ENCODE results near the gene DHRS9.

DHRS9 gene

GRCh38 chr2:169080250-169081069 lies 11.1 kb downstream of the DHRS9 start:
- DNase-seq = no peak
- H3K27ac Mint-ChIP-seq = no peak overlapping the region
- no peak for TF ChIP-seq CTCF (IDR thresholded peaks at IDR 0.05)
- no peaks in the 10 kb centered on the region for H3K36me3 Mint-ChIP-seq (ENCODE audit: low read depth)
- peaks cover 3% of the 10 kb centered on the region for H3K27me3 Mint-ChIP-seq (ENCODE audit: low read depth, poor library complexity)
- no peaks in the 10 kb centered on the region for H3K4me1 Mint-ChIP-seq
- H3K4me3 Mint-ChIP-seq = no peak overlapping the region
- peaks cover 2% of the 10 kb centered on the region for H3K9me3 Mint-ChIP-seq

- H3K4me1 Mint-ChIP-seq = no peaks in the 10 kb centered on the region
- DNase-seq = no peak
- no peak overlapping the region for H3K4me3 Mint-ChIP-seq
- no peaks in the 10 kb centered on the region for H3K36me3 Mint-ChIP-seq (ENCODE audit: low read depth)
- H3K27me3 Mint-ChIP-seq (ENCODE audit: low read depth, poor library complexity) = peaks cover 3% of the 10 kb centered on the region
- TF ChIP-seq CTCF (IDR thresholded peaks at IDR 0.05) = no peak
- peaks cover 8% of the 10 kb centered on the region for H3K9me3 Mint-ChIP-seq
- no peak overlapping the region for H3K27ac Mint-ChIP-seq
These were observed 12.2 kb downstream of the DHRS9 start for GRCh38 chr2:169081551-169081950.

GRCh38 chr2:169082995-169083394 lies 13.6 kb downstream of the DHRS9 start:
- peak overlapping the region; percentile 30 for H3K27ac Mint-ChIP-seq
- H3K9me3 Mint-ChIP-seq = peaks cover 8% of the 10 kb centered on the region
- DNase-seq = no peak
- H3K4me3 Mint-ChIP-seq = no peak overlapping the region
- no peak for TF ChIP-seq CTCF (IDR thresholded peaks at IDR 0.05)
- H3K36me3 Mint-ChIP-seq (ENCODE audit: low read depth) = no peaks in the 10 kb centered on the region
- no peaks in the 10 kb centered on the region for H3K4me1 Mint-ChIP-seq
- peaks cover 3% of the 10 kb centered on the region for H3K27me3 Mint-ChIP-seq (ENCODE audit: low read depth, poor library complexity)

- no peak for DNase-seq
- H3K36me3 Mint-ChIP-seq (ENCODE audit: low read depth) = no peaks in the 10 kb centered on the region
- no peak overlapping the region for H3K27ac Mint-ChIP-seq
- TF ChIP-seq CTCF (IDR thresholded peaks at IDR 0.05) = no peak
- peaks cover 8% of the 10 kb centered on the region for H3K4me1 Mint-ChIP-seq
- peaks cover 8% of the 10 kb centered on the region for H3K9me3 Mint-ChIP-seq
- no peaks in the 10 kb centered on the region for H3K27me3 Mint-ChIP-seq (ENCODE audit: low read depth, poor library complexity)
- no peak overlapping the region for H3K4me3 Mint-ChIP-seq
These were observed 17.6 kb downstream of the DHRS9 start for GRCh38 chr2:169086893-169087467.

- no peak for TF ChIP-seq CTCF (IDR thresholded peaks at IDR 0.05)
- Mint-ChIP-seq H3K9me3 (peaks cover 8% of the 10 kb centered on the region), H3K4me1 (peaks cover 8% of the 10 kb centered on the region), H3K4me3 (no peak overlapping the region), H3K27ac (no peak overlapping the region), H3K36me3 (ENCODE audit: low read depth) (no peaks in the 10 kb centered on the region), H3K27me3 (ENCODE audit: low read depth, poor library complexity) (no peaks in the 10 kb centered on the region)
- DNase-seq = no peak
These were observed 18.5 kb downstream of the DHRS9 start for GRCh38 chr2:169087757-169088379.

All from nephron progenitor cell (in vitro differentiated cells).